Esophagus squamous epithelium (tissue), 4 donors: Measurements from ENCODE around the gene ABCA12.

Experiments used
- POLR2A ChIP-seq, 4 donors: fragments of 450-650 bp; IDR thresholded peaks; one replicate each; pipeline ENCODE4 v1.6.1; 2017; ENCODE audit warnings: antibody characterized with exemption in 4 of 4, mild to moderate bottlenecking in 4 of 4, moderate library complexity in 3 of 4
- TF ChIP-seq, protein P1 (sequence below), 6 experiments: fragments of 450-650 bp in 4 of 6; fragments of 200-600 bp in 2 of 6; sonication (generic) in 2 of 6; IDR thresholded peaks; one replicate each; pipeline ENCODE4 v1.5.1; 2016 to 2019; ENCODE audit warnings: antibody characterized with exemption in 6 of 6, mild to moderate bottlenecking in 4 of 6, moderate library complexity in 4 of 6

DNA sequence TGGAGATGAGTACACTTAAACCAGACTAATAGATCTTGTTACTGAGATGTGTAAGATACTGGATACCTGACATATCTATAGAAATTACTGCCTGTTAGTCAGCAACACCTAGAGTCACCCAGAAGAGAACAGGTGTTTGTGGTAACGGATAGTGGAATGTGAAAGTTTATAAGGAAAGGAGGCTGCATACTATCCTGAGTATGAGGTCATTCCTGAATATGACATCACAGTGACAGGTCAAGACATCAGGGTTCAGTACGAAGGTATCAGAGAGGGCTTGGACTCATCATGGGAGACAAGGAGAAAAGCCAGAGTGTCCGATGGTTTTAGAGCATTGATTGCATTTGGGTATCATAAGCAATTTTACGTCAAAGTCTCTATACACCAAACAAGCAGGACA is 55.3 kb downstream of the ABCA12 start:
- TF ChIP-seq, protein P1, sequence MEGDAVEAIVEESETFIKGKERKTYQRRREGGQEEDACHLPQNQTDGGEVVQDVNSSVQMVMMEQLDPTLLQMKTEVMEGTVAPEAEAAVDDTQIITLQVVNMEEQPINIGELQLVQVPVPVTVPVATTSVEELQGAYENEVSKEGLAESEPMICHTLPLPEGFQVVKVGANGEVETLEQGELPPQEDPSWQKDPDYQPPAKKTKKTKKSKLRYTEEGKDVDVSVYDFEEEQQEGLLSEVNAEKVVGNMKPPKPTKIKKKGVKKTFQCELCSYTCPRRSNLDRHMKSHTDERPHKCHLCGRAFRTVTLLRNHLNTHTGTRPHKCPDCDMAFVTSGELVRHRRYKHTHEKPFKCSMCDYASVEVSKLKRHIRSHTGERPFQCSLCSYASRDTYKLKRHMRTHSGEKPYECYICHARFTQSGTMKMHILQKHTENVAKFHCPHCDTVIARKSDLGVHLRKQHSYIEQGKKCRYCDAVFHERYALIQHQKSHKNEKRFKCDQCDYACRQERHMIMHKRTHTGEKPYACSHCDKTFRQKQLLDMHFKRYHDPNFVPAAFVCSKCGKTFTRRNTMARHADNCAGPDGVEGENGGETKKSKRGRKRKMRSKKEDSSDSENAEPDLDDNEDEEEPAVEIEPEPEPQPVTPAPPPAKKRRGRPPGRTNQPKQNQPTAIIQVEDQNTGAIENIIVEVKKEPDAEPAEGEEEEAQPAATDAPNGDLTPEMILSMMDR (IDR thresholded peaks at IDR 0.05), result no peak
- no peak for TF ChIP-seq POLR2A (IDR thresholded peaks at IDR 0.05)
